Mucosa of descending colon (tissue), 3 donors: ENCODE data around the gene PCDHGA1. TPM values are rescaled to one million over a fixed set of nuclear protein-coding genes. Genes with fewer than 3 reads are reported as not detected.
"Not testable (repeated sequence)": the region's sequence is repeated elsewhere in the genome, so short reads cannot be mapped to it uniquely, and the experiment has no call there.

ENCODE experiments used
- ATAC-seq: fragments of 200-7000 bp; cut with Tn5 transposase; one replicate; pipeline ENCODE4 v1.9.1; 2020; ENCODE audit warnings: mild to moderate bottlenecking, moderate library complexity
- DNase-seq, 3 donors: peaks; one replicate each; pipeline ENCODE4 v3.0.0-alpha.2; 2020
- H3K36me3 ChIP-seq: fragments of 200-600 bp; one replicate; pipeline ENCODE4 v1.8.0; 2021; ENCODE audit warnings: low read depth, mild to moderate bottlenecking
- H3K4me1 ChIP-seq: fragments of 200-600 bp; one replicate; pipeline ENCODE4 v1.8.0; 2021; ENCODE audit warnings: low read depth, mild to moderate bottlenecking
- H3K4me3 ChIP-seq: fragments of 200-600 bp; one replicate; pipeline ENCODE4 v1.8.0; 2021; ENCODE audit warnings: mild to moderate bottlenecking
- H3K9me3 ChIP-seq: fragments of 200-600 bp; one replicate; pipeline ENCODE4 v1.8.0; 2021; ENCODE audit warnings: mild to moderate bottlenecking
- CTCF ChIP-seq: fragments of 200-600 bp; IDR thresholded peaks from one replicate; pipeline ENCODE4 v1.8.0; 2022; ENCODE audit warnings: antibody characterized with exemption, mild to moderate bottlenecking
- intact Hi-C, 2 donors: fragments of 100-400 bp; cut with DNase I in 1 of 2; cut with micrococcal nuclease in 1 of 2; formaldehyde crosslinking; loops; one replicate each; pipeline versions ENCODE4 v1.11.0 to v1.11.1; 2022; cut with DNase I, micrococcal nuclease
- total RNA-seq, 3 donors: library from RNA; stranded (reverse); fragmentation: NEBNext Ultra II Directional in 2 of 3; extraction: Animal tissue kit (Norgen Biotek cat#: 25700) in 2 of 3; gene quantifications; one replicate each; pipeline versions ENCODE4 v1.2.1 to v1.2.4, GENCODE V29; 2021 to 2023
- donor health status: DM: no; HTN: no; CAD: no; lungs with moderate emphysema.
- donor health status: DM: no; HTN: no; CAD: no.
- donor health status: DM: no; HTN: yes; CAD: no.

The PCDHGA1 gene
- total RNA-seq, 3 donors from 2014 or later, result 0.35 to 1.6 (median 0.43) TPM

DNA sequence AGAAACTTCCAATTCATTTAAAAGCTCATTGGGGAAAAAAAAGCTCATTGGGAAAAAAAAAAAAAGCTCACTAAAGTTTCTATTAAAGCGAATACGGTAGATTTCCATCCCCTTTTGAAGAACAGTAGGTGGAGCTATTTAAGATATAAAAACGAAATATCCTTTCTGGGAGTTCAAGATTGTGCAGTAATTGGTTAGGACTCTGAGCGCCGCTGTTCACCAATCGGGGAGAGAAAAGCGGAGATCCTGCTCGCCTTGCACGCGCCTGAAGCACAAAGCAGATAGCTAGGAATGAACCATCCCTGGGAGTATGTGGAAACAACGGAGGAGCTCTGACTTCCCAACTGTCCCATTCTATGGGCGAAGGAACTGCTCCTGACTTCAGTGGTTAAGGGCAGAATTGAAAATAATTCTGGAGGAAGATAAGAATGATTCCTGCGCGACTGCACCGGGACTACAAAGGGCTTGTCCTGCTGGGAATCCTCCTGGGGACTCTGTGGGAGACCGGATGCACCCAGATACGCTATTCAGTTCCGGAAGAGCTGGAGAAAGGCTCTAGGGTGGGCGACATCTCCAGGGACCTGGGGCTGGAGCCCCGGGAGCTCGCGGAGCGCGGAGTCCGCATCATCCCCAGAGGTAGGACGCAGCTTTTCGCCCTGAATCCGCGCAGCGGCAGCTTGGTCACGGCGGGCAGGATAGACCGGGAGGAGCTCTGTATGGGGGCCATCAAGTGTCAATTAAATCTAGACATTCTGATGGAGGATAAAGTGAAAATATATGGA lies 100.2 kb downstream of the PCDHGA1 start, which contains the start of gene PCDHGA12:
TSS of gene PCDHGA12 (plus strand) at position 176 of the 782 bp plus-strand sequence. CDS start at position 429, 253 bp downstream.
- Histone ChIP-seq H3K4me1 (no peaks in the 10 kb centered on the region), H3K4me3 (no peak within 1 kb of the TSS), H3K36me3 (no peaks in the 10 kb centered on the region), H3K9me3 (peaks cover 93% of the 10 kb centered on the region)
- ATAC-seq, result peak; percentile 32
- no peak for TF ChIP-seq CTCF
- intact Hi-C loops, result no loop called here
- DNase-seq, result no peak

DNA sequence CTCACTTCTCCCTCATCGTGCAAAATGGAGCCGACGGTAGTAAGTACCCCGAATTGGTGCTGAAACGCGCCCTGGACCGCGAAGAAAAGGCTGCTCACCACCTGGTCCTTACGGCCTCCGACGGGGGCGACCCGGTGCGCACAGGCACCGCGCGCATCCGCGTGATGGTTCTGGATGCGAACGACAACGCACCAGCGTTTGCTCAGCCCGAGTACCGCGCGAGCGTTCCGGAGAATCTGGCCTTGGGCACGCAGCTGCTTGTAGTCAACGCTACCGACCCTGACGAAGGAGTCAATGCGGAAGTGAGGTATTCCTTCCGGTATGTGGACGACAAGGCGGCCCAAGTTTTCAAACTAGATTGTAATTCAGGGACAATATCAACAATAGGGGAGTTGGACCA lies 101.0 kb downstream of the PCDHGA1 start:
- Histone ChIP-seq H3K9me3 (peaks cover 92% of the 10 kb centered on the region), H3K36me3 (no peaks in the 10 kb centered on the region), H3K4me3 (no peak overlapping the region), H3K4me1 (no peaks in the 10 kb centered on the region)
- intact Hi-C loops, result no loop called here
- no peak for ATAC-seq
- TF ChIP-seq CTCF, result no peak
- DNase-seq, result no peak

DNA sequence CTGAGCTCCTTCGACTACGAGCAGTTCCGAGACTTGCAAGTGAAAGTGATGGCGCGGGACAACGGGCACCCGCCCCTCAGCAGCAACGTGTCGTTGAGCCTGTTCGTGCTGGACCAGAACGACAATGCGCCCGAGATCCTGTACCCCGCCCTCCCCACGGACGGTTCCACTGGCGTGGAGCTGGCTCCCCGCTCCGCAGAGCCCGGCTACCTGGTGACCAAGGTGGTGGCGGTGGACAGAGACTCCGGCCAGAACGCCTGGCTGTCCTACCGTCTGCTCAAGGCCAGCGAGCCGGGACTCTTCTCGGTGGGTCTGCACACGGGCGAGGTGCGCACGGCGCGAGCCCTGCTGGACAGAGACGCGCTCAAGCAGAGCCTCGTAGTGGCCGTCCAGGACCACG lies 102.0 kb downstream of the PCDHGA1 start:
- intact Hi-C loops, H3K36me3 ChIP-seq, H3K4me3 ChIP-seq, H3K4me1 ChIP-seq, ATAC-seq, DNase-seq: not testable (repeated sequence)
- peaks cover 92% of the 10 kb centered on the region for H3K9me3 ChIP-seq

DNA sequence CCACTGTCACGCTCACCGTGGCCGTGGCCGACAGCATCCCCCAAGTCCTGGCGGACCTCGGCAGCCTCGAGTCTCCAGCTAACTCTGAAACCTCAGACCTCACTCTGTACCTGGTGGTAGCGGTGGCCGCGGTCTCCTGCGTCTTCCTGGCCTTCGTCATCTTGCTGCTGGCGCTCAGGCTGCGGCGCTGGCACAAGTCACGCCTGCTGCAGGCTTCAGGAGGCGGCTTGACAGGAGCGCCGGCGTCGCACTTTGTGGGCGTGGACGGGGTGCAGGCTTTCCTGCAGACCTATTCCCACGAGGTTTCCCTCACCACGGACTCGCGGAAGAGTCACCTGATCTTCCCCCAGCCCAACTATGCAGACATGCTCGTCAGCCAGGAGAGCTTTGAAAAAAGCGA lies 102.4 kb downstream of the PCDHGA1 start:
- H3K4me3 ChIP-seq, DNase-seq, H3K4me1 ChIP-seq, H3K36me3 ChIP-seq, ATAC-seq, intact Hi-C loops: not testable (repeated sequence)
- peaks cover 92% of the 10 kb centered on the region for H3K9me3 ChIP-seq

GRCh38 chr5:141434006-141434405 lies 103.7 kb downstream of the PCDHGA1 start:
- Histone ChIP-seq H3K36me3 (no peaks in the 10 kb centered on the region), H3K9me3 (peaks cover 86% of the 10 kb centered on the region), H3K4me1 (no peaks in the 10 kb centered on the region), H3K4me3 (no peak overlapping the region)
- TF ChIP-seq CTCF, result no peak
- no peak for ATAC-seq
- no peak for DNase-seq
- intact Hi-C loops, result no loop called here

- intact Hi-C loops, result no loop called here
- DNase-seq (no peak), ATAC-seq (no peak)
- no peaks in the 10 kb centered on the region for H3K4me1 ChIP-seq
- no peak for TF ChIP-seq CTCF
- no peaks in the 10 kb centered on the region for H3K36me3 ChIP-seq
- H3K4me3 ChIP-seq, result no peak overlapping the region
- peaks cover 86% of the 10 kb centered on the region for H3K9me3 ChIP-seq
Observed at GRCh38 chr5:141437221-141437620, 106.9 kb downstream of the PCDHGA1 start.
